Muscle layer of duodenum (tissue), 2 donors: ENCODE measurements around the gene TEX36.
"Not testable (repeated sequence)": the region's sequence is repeated elsewhere in the genome, so short reads cannot be mapped to it uniquely, and the experiment has no call there.

Experiments
- H3K27ac ChIP-seq: one replicate; pipeline ENCODE4 v1.7.0; 2013; ENCODE audit warnings: mild to moderate bottlenecking, low read length
- H3K27me3 ChIP-seq: one replicate; pipeline ENCODE4 v1.7.0; 2013; ENCODE audit warnings: low read depth, mild to moderate bottlenecking, control low read depth, low read length
- H3K36me3 ChIP-seq, 2 donors: one replicate each; pipeline ENCODE4 v1.7.0; 2013; ENCODE audit warnings: low read length in 2 of 2, control low read depth in 1 of 2, mild to moderate bottlenecking in 1 of 2; ENCODE audit not compliant: insufficient read depth in 2 of 2, control insufficient read depth in 1 of 2
- H3K4me1 ChIP-seq, 2 donors: one replicate each; pipeline ENCODE4 v1.7.0; 2013; ENCODE audit warnings: low read length in 2 of 2, mild to moderate bottlenecking in 2 of 2, control low read depth in 1 of 2, moderate library complexity in 1 of 2; ENCODE audit not compliant: insufficient read depth in 2 of 2, control insufficient read depth in 1 of 2
- H3K4me3 ChIP-seq, 2 donors: one replicate each; pipeline ENCODE4 v1.7.0; 2013; ENCODE audit warnings: low read length in 2 of 2, low read depth in 1 of 2, mild to moderate bottlenecking in 1 of 2
- H3K9me3 ChIP-seq, 2 donors: one replicate each; pipeline ENCODE4 v1.7.0; 2013; ENCODE audit warnings: low read length in 2 of 2, control low read depth in 1 of 2, mild to moderate bottlenecking in 1 of 2; ENCODE audit not compliant: control insufficient read depth in 1 of 2
- donor health status: healthy.

The TEX36 gene

DNA sequence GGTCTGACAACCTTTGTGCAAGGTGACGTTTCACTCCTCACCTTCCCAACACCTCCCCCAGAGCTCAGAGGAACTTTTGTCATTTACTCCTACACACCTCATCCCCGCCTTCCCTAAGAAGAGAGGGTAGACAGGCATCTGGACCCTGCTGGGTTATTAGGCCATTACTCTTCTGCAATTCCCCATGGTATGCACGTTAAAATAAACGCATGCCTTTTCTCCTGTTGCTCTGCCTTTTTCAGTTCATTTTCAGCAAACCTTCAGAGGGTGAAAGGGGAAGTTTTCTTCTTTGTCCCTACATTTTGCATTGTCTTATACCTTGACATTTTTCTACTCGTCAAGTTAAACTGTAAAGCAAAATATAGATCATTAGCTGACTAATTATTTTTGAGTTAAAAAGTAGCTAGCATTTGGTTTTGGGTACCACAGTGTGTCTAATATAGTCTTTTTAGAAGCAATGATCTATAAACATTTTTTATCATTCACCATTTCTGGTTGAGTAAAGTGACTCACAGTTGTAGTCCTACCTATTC lies 26.1 kb upstream of the TEX36 start:
- no peak overlapping the region for H3K4me3 ChIP-seq

DNA sequence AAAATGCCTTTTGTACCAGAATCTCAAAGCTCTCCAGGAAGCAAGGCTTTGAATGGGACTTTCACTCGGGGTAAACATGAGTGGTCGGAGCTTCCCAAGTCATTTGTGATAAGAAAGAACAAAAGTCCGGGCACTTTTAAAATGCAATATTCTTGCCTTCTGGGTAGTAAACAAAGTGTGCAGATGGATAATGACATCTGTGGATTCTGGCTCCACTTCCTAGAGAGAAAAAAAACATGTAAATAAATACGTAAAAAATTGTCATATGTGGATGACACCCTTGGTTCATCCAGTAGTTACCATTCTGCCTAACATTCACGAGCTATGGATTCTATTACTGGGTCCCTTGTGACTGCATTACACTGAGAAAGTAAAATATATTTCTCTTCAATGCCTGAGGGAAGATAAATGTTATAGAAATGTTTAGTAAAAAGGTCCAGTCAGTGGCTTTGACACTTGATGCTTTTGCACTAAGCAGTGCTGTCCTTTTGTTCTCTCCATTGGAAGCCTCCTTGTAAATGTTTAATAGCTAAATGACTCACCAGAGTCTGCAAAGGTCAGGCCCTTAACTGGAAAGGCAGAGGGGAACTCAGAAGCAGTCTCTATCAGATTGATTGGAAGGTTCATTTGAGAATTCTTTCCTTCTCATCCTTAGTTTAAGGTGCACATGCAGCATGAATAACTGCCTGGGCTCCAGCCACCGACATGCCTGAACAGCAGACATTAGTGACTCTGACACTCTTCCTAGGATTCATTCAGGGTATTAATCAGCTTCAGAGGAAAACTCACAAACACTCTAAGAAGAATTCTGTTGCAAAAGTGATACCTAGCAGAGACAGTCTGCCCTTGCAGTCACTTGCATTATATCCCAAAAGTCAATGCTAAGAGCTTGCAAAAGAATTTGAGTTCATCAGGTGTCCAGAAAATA lies 24.8 kb upstream of the TEX36 start:
- Histone ChIP-seq H3K9me3 (peaks cover 0 to 6% of the 10 kb centered on the region in 2 donors), H3K4me3 (no peak overlapping the region), H3K27ac (no peak overlapping the region), H3K4me1 (peaks cover 0 to 13% of the 10 kb centered on the region in 2 donors), H3K36me3 (no peaks in the 10 kb centered on the region), H3K27me3 (no peaks in the 10 kb centered on the region)

More for the DNA sequence above, 26.1 kb upstream of the TEX36 start:
- no peaks in the 10 kb centered on the region for H3K27me3 ChIP-seq
- peaks cover 0 to 13% of the 10 kb centered on the region in 2 donors for H3K4me1 ChIP-seq
- no peaks in the 10 kb centered on the region for H3K36me3 ChIP-seq
- H3K27ac ChIP-seq: no peak overlapping the region
- H3K9me3 ChIP-seq: peaks cover 0 to 6% of the 10 kb centered on the region in 2 donors

DNA sequence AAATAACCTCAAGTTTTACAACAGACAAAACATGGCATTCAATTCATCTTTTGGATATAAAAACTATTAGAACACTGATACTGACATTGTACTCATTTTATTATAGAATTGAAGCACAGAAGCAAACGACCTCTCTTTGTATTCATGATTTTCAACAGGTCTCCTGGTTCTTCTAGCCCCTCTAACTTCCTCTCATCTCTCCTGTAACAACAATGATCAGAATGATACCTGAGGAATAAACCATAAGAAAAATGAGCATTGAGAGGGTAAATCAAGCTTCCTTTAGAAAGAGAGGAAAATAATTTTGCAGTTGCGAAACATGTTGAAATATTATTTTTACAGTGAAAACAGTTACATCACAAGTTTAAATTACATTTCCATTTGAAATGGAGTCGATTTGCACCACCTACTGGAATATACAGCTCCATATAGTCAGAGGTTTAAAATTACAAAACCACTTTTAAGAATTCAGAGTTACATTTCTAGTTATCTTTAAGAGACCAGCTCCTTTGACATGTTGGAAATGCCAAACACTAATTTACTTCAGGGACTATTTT lies 17.5 kb upstream of the TEX36 start:
- Histone ChIP-seq H3K4me3 (no peak overlapping the region), H3K27ac (no peak overlapping the region), H3K27me3 (no peaks in the 10 kb centered on the region), H3K36me3 (no peaks in the 10 kb centered on the region), H3K4me1 (no peaks in the 10 kb centered on the region), H3K9me3 (no peaks in the 10 kb centered on the region)

DNA sequence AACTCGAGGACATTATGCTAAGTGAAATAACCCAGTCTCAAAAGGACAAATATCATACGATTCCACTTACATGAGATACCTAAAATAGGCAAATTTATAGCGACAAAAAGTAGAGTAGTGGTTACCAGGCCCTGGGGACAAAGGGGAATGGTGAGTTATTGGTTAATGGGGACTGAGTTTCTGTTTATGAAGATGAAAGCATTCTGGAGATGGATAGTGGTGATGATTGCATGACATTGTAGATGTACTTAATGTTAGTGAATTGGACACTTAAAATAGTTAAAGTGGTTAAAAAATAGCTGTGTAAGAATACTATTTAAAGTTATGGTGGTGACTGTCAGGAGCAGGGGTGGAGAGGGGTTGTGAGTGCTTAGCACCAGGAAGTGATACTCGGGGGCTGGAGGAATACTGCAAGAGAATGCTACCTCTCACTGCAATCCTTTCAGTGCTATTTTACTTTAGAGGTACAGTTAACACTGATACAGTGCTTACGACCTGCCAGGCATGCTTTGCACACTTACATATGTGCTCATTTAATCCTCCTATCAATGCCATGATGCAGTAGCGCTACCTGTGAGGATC lies 16.7 kb upstream of the TEX36 start:
- Histone ChIP-seq H3K4me1 (no peaks in the 10 kb centered on the region), H3K36me3 (no peaks in the 10 kb centered on the region), H3K27ac (no peak overlapping the region), H3K9me3 (no peaks in the 10 kb centered on the region), H3K4me3 (no peak overlapping the region), H3K27me3 (no peaks in the 10 kb centered on the region)

DNA sequence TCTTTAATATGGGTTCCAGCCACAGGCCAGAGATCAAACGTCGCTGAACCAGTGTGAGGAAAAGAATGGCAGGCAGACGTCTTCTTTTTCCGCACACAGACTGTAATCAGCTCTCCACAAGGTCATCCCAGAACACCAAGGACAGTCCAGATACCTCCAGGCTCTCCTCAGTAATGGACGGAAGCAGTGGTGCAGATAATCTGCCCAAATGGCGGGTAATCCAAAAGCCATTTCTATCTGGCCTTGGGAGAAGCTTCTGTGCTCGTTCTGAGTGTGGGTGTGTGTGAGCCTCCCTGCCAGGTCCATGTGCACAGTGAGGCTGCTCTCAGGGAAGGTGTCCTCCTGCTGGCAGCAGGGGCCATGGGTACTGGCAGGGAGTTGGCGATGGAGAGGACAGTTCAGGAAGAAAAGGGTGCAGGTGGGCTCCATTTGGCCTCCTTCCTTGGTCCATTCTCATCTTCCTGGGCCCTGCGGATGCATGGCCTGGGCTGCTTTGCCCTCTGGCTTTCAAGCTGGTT lies 15.6 kb upstream of the TEX36 start:
- Histone ChIP-seq H3K9me3 (no peaks in the 10 kb centered on the region), H3K27me3 (no peaks in the 10 kb centered on the region), H3K4me3 (no peak overlapping the region), H3K36me3 (no peaks in the 10 kb centered on the region), H3K27ac (no peak overlapping the region), H3K4me1 (no peaks in the 10 kb centered on the region)

DNA sequence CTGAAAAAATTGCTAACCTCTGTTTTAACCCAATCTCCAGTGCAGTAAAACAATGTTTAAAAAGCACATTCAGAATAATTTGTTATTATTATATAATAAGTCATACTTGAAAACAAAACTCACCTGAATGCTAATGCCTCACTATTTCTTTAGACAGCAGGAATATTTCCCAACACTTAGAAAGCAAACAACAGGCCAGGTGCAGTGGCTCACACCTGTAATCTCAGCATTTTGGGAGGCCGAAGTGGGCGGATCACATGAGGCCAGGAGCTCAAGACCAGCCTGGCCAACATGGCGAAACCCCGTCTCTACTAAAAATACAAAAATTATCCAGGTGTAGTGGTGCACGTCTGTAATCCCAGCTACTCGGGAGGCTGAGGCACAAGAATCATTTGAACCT lies 13.9 kb upstream of the TEX36 start:
- not testable (repeated sequence) for H3K4me3 ChIP-seq, H3K9me3 ChIP-seq, H3K27ac ChIP-seq, H3K27me3 ChIP-seq, H3K4me1 ChIP-seq, H3K36me3 ChIP-seq

DNA sequence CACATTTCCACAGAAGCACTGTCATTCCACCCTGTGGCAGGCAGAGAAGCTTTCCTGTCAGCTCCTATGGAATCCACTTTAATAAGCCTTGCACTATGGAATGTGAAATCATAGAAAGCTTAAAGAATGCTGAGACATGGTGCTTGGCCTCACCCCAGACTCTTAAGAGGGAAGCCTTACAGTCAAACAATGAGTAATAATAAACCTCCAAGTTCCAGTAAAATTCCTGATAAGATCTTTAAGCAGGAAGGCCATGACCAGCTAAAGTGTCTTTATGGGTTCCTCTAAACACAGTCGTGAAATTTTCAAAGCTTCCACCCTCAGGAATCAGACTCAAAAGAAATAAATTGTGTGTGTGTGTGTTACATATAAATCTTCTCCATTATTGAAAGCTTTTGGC lies 11.9 kb upstream of the TEX36 start:
- H3K27me3 ChIP-seq: no peaks in the 10 kb centered on the region
- H3K27ac ChIP-seq: no peak overlapping the region
- H3K4me1 ChIP-seq: no peaks in the 10 kb centered on the region
- H3K36me3 ChIP-seq: no peaks in the 10 kb centered on the region
- no peaks in the 10 kb centered on the region for H3K9me3 ChIP-seq
- H3K4me3 ChIP-seq: no peak overlapping the region

DNA sequence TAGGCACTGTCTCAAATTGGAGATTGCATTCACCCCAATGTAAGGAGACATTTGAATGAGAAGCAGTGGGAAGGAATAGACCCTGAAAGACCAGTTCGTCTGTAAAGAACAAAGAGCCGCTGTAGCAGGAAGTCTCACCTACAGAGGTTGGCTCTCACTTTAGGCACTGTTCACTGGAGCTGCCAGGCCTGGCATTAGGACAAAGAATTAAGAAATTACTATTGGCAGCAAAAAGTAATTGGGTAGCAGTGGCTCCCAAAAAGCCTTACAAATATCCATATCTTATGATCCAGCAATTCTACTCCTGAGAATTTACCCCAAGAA lies 10.5 kb upstream of the TEX36 start:
- no peaks in the 10 kb centered on the region for H3K27me3 ChIP-seq
- no peak overlapping the region for H3K4me3 ChIP-seq
- no peaks in the 10 kb centered on the region for H3K36me3 ChIP-seq
- H3K27ac ChIP-seq: no peak overlapping the region
- no peaks in the 10 kb centered on the region for H3K4me1 ChIP-seq
- H3K9me3 ChIP-seq: no peaks in the 10 kb centered on the region

DNA sequence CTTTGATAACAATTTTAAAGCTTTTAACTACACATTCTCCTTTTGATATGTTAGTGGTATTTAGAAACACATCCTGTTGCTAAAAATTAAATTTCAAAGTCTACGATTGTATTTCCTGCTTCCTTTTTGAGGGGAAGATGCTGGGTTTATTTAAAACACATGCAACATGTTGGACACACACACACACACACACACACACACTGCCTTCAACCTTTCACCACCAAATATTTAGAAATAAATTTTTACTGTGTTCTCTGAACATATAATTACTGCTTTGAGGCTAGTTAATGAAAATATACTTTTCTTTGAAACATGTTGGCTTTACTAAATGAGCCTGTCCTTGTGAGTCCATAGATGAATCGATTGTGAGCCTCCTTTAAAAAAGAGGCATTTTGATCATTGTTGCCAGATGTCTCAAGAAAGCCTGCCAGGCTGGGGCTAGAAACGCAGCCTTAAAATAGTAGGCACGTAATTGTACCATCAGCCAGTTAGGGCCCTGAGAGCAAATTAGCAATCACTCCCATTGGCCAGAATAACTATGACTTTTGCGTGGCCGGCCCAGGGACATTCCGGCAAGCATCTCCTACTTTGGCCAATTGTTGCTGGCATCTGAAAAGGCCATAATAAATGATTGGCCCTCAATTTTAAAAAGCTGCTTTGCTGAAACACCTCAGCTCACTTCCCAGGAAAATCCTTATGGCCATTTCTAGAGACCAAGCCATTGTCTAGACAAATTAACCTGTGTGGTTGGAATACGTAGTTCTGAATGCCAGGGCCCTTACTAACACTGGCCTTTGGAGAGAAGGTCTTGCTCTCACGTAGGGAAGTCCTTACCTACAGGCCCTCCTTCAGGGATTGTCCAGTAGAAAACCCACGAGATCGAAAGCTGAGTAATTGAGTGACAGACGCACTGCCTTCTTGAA lies 9.9 kb upstream of the TEX36 start:
- no peaks in the 10 kb centered on the region for H3K27me3 ChIP-seq
- H3K4me3 ChIP-seq: no peak overlapping the region
- no peaks in the 10 kb centered on the region for H3K36me3 ChIP-seq
- H3K4me1 ChIP-seq: no peaks in the 10 kb centered on the region
- H3K27ac ChIP-seq: no peak overlapping the region
- H3K9me3 ChIP-seq: no peaks in the 10 kb centered on the region

DNA sequence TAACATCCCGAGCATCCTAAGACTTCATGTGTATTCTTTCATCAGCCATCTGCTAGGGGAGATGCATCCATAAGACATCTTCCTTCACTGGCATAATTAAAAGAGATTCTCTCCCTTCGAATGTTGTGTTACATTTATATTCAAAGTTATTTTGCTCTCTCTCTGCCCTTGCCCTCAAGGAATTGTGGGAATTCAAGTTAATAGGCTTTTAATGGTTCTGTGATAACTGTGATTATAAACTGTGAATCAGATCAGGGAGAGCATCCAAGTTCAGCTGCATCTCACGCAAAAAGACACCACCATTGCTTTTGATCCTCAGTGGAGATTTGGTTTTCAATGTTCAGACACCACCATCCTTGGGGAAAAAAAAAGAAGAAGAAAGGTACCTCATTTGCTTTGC lies 9.2 kb upstream of the TEX36 start:
- H3K27me3 ChIP-seq: no peaks in the 10 kb centered on the region
- no peaks in the 10 kb centered on the region for H3K36me3 ChIP-seq
- H3K9me3 ChIP-seq: no peaks in the 10 kb centered on the region
- H3K4me3 ChIP-seq: no peak overlapping the region
- no peak overlapping the region for H3K27ac ChIP-seq
- H3K4me1 ChIP-seq: no peaks in the 10 kb centered on the region
